K562 (cell line): Measurements from ENCODE around the gene SLC4A5. TPM values are rescaled to one million over a fixed set of nuclear protein-coding genes. Genes with fewer than 3 reads are reported as not detected.
A peak's percentile ranks its signal among the peaks of the same experiment; 100 is the strongest.

Experiments used
- ARID1B ChIP-seq: fragments of 450-650 bp; IDR thresholded peaks from 2 replicates; pipeline ENCODE4 v1.6.1; 2016; ENCODE audit warnings: antibody characterized with exemption, mild to moderate bottlenecking, inconsistent platforms
- ATF1 ChIP-seq, 2 experiments: fragments of 450-650 bp in 1 of 2; IDR thresholded peaks; 2 replicates each; pipeline ENCODE4 v1.6.1; 2016; ENCODE audit warnings: missing compliant biosample characterization in 1 of 2, missing genetic modification characterization in 1 of 2
- CCAR2 ChIP-seq: fragments of 200-400 bp; formaldehyde crosslinking; IDR thresholded peaks from 2 replicates; pipeline ENCODE4 v1.6.1; 2017; ENCODE audit warnings: mild to moderate bottlenecking, low read depth, low read length
- CGGBP1 ChIP-seq: fragments of 250-450 bp; sonication (Bioruptor Pico); IDR thresholded peaks from 2 replicates; pipeline ENCODE4 v1.9.0; 2021; ENCODE audit warnings: mild to moderate bottlenecking
- GATAD2A ChIP-seq: fragments of 450-650 bp; IDR thresholded peaks from 2 replicates; pipeline ENCODE4 v1.6.1; 2017
- GTF2B ChIP-seq: IDR thresholded peaks from 2 replicates; pipeline ENCODE4 v1.6.1; 2011; ENCODE audit not compliant: insufficient read length; ENCODE audit errors: extremely low read depth
- HDGF ChIP-seq: fragments of 450-650 bp; IDR thresholded peaks from 2 replicates; pipeline ENCODE4 v1.6.1; 2016
- KLF13 ChIP-seq: fragments of 450-650 bp; IDR thresholded peaks from 2 replicates; pipeline ENCODE4 v1.6.1; 2016; ENCODE audit warnings: missing genetic modification characterization, low read depth, mild to moderate bottlenecking, missing compliant biosample characterization, moderate library complexity, borderline replicate concordance
- MCM5 ChIP-seq: fragments of 450-650 bp; IDR thresholded peaks from 2 replicates; pipeline ENCODE4 v1.6.1; 2016; ENCODE audit warnings: low read depth
- NEUROD1 ChIP-seq: fragments of 150-350 bp; IDR thresholded peaks from 2 replicates; pipeline ENCODE4 v1.6.1; 2014; ENCODE audit warnings: borderline replicate concordance, low read length, low read depth; ENCODE audit not compliant: partially characterized antibody
- NFRKB ChIP-seq: fragments of 450-650 bp; IDR thresholded peaks from 2 replicates; pipeline ENCODE4 v1.6.1; 2016; ENCODE audit warnings: low read depth
- PHF8 ChIP-seq: fragments of 200-600 bp; sonication (generic); IDR thresholded peaks from 2 replicates; pipeline ENCODE4 v1.6.1; 2012; ENCODE audit warnings: mixed run types, mild to moderate bottlenecking, inconsistent platforms, low read length, moderate library complexity, borderline replicate concordance
- POLR2A ChIP-seq: fragments of 450-650 bp; conservative IDR thresholded peaks from 2 replicates; pipeline ENCODE4 v1.6.1; 2016
- SMARCA4 ChIP-seq: fragments of 450-650 bp; IDR thresholded peaks from 2 replicates; pipeline ENCODE4 v1.6.1; 2016
- SP2 ChIP-seq: IDR thresholded peaks from 2 replicates; pipeline ENCODE4 v1.6.1; 2011; ENCODE audit warnings: mild to moderate bottlenecking, low read depth, low read length, moderate library complexity; ENCODE audit not compliant: poor library complexity, severe bottlenecking; ENCODE audit errors: extremely low read depth
- TEAD1 ChIP-seq, 2 experiments: fragments of 450-650 bp in 1 of 2; sonication (generic) in 1 of 2; formaldehyde crosslinking; IDR thresholded peaks; 2 replicates each; pipeline versions ENCODE4 v1.4.0 to v1.8.0; 2020 to 2022; ENCODE audit warnings: mild to moderate bottlenecking in 2 of 2, missing genetic modification reagents in 1 of 2
- THRAP3 ChIP-seq: fragments of 450-650 bp; IDR thresholded peaks from 2 replicates; pipeline ENCODE4 v1.6.1; 2016; ENCODE audit warnings: mild to moderate bottlenecking, inconsistent platforms, borderline replicate concordance
- ZNF561 ChIP-seq: fragments of 450-650 bp; formaldehyde crosslinking; conservative IDR thresholded peaks from 2 replicates; pipeline ENCODE4 v1.4.0; 2020; ENCODE audit warnings: mild to moderate bottlenecking, moderate library complexity
- ZNF589 ChIP-seq: fragments of 200-800 bp; sonication (Bioruptor generic); IDR thresholded peaks from 2 replicates; pipeline ENCODE4 v1.6.1; 2016; ENCODE audit warnings: low read depth, missing genetic modification characterization, missing compliant biosample characterization
- ZZZ3 ChIP-seq: fragments of 450-650 bp; IDR thresholded peaks from 2 replicates; pipeline ENCODE4 v1.6.1; 2016; ENCODE audit warnings: antibody characterized with exemption, mild to moderate bottlenecking, moderate library complexity
- polyA plus RNA-seq, 8 experiments: library from polyadenylated mRNA; depleted of rRNA in 4 of 8; stranded (reverse) in 5 of 8; unstranded in 3 of 8; fragments of >200 nt; fragmentation: Nextera tagmentation in 2 of 8; fragmentation: Illumina TruSeq in 1 of 8; extraction: Ambion mirVana in 2 of 8; extraction: Trizol in 1 of 8; gene quantifications; 2 replicates each; pipeline versions ENCODE4 v1.2.1 to v1.2.3, GENCODE V29; 2011 to 2014; ENCODE audit warnings: inconsistent platforms in 1 of 8, missing spikeins in 1 of 8
- total RNA-seq, 7 experiments: library from RNA; depleted of rRNA in 6 of 7; stranded (reverse); fragments of >200 nt in 6 of 7; fragmentation: Illumina TruSeq in 2 of 7; extraction: Trizol in 2 of 7; gene quantifications; 2 replicates each; pipeline versions ENCODE4 v1.2.1 to v1.2.3, GENCODE V29; 2011 to 2021; ENCODE audit warnings: low replicate concordance in 1 of 7
- TF ChIP-seq, protein P1 (sequence below): IDR thresholded peaks from 2 replicates; pipeline ENCODE4 v1.6.1; 2012; ENCODE audit warnings: low read depth, low read length, improper control_type of control experiment, borderline replicate concordance
- TF ChIP-seq, protein P2 (sequence below): sonication (generic); IDR thresholded peaks from 2 replicates; pipeline ENCODE4 v1.6.1; 2016
- TF ChIP-seq, protein P3 (sequence below): fragments of 450-650 bp; formaldehyde crosslinking; IDR thresholded peaks from 2 replicates; pipeline ENCODE4 v1.4.0; 2020; ENCODE audit warnings: mild to moderate bottlenecking, mixed read lengths

Gene SLC4A5
- total and polyA plus RNA-seq, 9 of the 15 experiments (the other 6 are each of a cell fraction or from before 2014, with no cell fraction given): 0.03 to 0.77 (median 0.14) TPM; not detected in 1

- no peak for TF ChIP-seq PHF8
- TF ChIP-seq NFRKB: no peak
- TF ChIP-seq ATF1 (CRISPR knock-in tag; IDR thresholded peaks at IDR 0.05): no peak
- 0 out of 2 replicates have a peak, but pooled peaks have one; percentile 17 for TF ChIP-seq ATF1 (tag; IDR thresholded peaks at IDR 0.05)
- TF ChIP-seq MCM5: no peak
- TF ChIP-seq SMARCA4: no peak
- peak; percentile 51 for TF ChIP-seq GTF2B
- TF ChIP-seq CGGBP1 (CRISPR knock-in tag): no peak
- no peak for TF ChIP-seq ZNF589 (CRISPR knock-in tag)
- no peak for TF ChIP-seq CCAR2
- TF ChIP-seq GATAD2A: no peak
- no peak for TF ChIP-seq ARID1B
- no peak for TF ChIP-seq SP2
- TF ChIP-seq, protein P1, sequence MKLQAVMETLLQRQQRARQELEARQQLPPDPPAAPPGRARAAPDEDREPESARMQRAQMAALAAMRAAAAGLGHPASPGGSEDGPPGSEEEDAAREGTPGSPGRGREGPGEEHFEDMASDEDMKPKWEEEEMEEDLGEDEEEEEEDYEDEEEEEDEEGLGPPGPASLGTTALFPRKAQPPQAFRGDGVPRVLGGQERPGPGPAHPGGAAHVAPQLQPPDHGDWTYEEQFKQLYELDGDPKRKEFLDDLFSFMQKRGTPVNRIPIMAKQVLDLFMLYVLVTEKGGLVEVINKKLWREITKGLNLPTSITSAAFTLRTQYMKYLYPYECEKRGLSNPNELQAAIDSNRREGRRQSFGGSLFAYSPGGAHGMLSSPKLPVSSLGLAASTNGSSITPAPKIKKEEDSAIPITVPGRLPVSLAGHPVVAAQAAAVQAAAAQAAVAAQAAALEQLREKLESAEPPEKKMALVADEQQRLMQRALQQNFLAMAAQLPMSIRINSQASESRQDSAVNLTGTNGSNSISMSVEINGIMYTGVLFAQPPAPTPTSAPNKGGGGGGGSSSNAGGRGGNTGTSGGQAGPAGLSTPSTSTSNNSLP: no peak
- no peak for TF ChIP-seq TEAD1 (CRISPR knock-in tag; IDR thresholded peaks at IDR 0.05)
- TF ChIP-seq POLR2A: peak; percentile 38; the same call in 1 of the 2 replicates
- no peak for TF ChIP-seq NEUROD1
- no peak for TF ChIP-seq HDGF
- TF ChIP-seq, protein P2, sequence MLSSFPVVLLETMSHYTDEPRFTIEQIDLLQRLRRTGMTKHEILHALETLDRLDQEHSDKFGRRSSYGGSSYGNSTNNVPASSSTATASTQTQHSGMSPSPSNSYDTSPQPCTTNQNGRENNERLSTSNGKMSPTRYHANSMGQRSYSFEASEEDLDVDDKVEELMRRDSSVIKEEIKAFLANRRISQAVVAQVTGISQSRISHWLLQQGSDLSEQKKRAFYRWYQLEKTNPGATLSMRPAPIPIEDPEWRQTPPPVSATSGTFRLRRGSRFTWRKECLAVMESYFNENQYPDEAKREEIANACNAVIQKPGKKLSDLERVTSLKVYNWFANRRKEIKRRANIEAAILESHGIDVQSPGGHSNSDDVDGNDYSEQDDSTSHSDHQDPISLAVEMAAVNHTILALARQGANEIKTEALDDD: peak; percentile 50; the same call in 1 of the 2 replicates
- no peak for TF ChIP-seq THRAP3
- no peak for TF ChIP-seq ZNF561 (CRISPR knock-in tag)
- TF ChIP-seq, protein P3, sequence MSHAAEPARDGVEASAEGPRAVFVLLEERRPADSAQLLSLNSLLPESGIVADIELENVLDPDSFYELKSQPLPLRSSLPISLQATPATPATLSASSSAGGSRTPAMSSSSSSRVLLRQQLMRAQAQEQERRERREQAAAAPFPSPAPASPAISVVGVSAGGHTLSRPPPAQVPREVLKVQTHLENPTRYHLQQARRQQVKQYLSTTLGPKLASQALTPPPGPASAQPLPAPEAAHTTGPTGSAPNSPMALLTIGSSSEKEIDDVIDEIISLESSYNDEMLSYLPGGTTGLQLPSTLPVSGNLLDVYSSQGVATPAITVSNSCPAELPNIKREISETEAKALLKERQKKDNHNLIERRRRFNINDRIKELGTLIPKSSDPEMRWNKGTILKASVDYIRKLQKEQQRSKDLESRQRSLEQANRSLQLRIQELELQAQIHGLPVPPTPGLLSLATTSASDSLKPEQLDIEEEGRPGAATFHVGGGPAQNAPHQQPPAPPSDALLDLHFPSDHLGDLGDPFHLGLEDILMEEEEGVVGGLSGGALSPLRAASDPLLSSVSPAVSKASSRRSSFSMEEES (CRISPR knock-in tag): peak; percentile 75
- TF ChIP-seq ZZZ3: no peak
- no peak for TF ChIP-seq KLF13 (tag)
These were observed 26.5 kb downstream of the SLC4A5 start (continued) for GRCh38 chr2:74316627-74317295.
